Neural cell (in vitro differentiated cells): Measurements from ENCODE around the gene SERINC5. TPM values are rescaled to one million over a fixed set of nuclear protein-coding genes. Genes with fewer than 3 reads are reported as not detected.

Experiments
- H2AFZ ChIP-seq: fragments of 200-600, 300-800 bp; sonication (generic), shearing (Covaris generic); 2 replicates; pipeline ENCODE4 v1.6.0; 2014; ENCODE audit warnings: low read depth, mild to moderate bottlenecking, antibody characterized with exemption, low read length, moderate library complexity
- H3F3A ChIP-seq: fragments of 200-600 bp; shearing (Covaris generic); 2 replicates; pipeline ENCODE4 v1.6.1; 2016; ENCODE audit warnings: mild to moderate bottlenecking, moderate library complexity, mixed read lengths, antibody characterized with exemption, low read length; ENCODE audit not compliant: insufficient read depth, poor library complexity, severe bottlenecking
- H3K27ac ChIP-seq: fragments of 200-600, 300-800 bp; sonication (generic), shearing (Covaris generic); 2 replicates; pipeline ENCODE4 v1.5.1; 2014; ENCODE audit warnings: mild to moderate bottlenecking, low read length, moderate library complexity
- H3K27me3 ChIP-seq: fragments of 300-800, 200-600 bp; sonication (generic), shearing (Covaris generic); 2 replicates; pipeline ENCODE4 v1.6.0; 2014; ENCODE audit warnings: mild to moderate bottlenecking, low read depth, low read length, moderate library complexity; ENCODE audit not compliant: insufficient read depth
- H3K36me3 ChIP-seq: fragments of 300-800, 200-600 bp; sonication (generic), shearing (Covaris generic); 2 replicates; pipeline ENCODE4 v1.5.1; 2014; ENCODE audit warnings: mild to moderate bottlenecking, antibody characterized with exemption, low read length, moderate library complexity; ENCODE audit not compliant: insufficient read depth
- H3K4me2 ChIP-seq: fragments of 300-800, 200-600 bp; sonication (generic), shearing (Covaris generic); 2 replicates; pipeline ENCODE4 v1.6.0; 2014; ENCODE audit warnings: mild to moderate bottlenecking, low read length
- H3K4me3 ChIP-seq: fragments of 300-800, 200-600 bp; sonication (generic), shearing (Covaris generic); 2 replicates; pipeline ENCODE4 v1.5.1; 2014; ENCODE audit warnings: mild to moderate bottlenecking, low read length, moderate library complexity
- H3K79me2 ChIP-seq: fragments of 200-600 bp; shearing (Covaris generic); replicated peaks from 2 replicates; pipeline ENCODE4 v1.6.0; 2014; ENCODE audit warnings: mild to moderate bottlenecking, low read length, moderate library complexity; ENCODE audit not compliant: insufficient read depth
- H3K9ac ChIP-seq: fragments of 300-800, 200-600 bp; sonication (generic), shearing (Covaris generic); 2 replicates; pipeline ENCODE4 v1.6.1; 2016; ENCODE audit warnings: mild to moderate bottlenecking, low read length, mixed read lengths
- H3K9me2 ChIP-seq: fragments of 200-600 bp; shearing (Covaris generic); 2 replicates; pipeline ENCODE4 v1.6.1; 2016; ENCODE audit warnings: mild to moderate bottlenecking, low read length, mixed read lengths; ENCODE audit not compliant: insufficient read depth
- H3K9me3 ChIP-seq: fragments of 200-600, 300-800 bp; sonication (generic), shearing (Covaris generic); 2 replicates; pipeline ENCODE4 v1.6.1; 2016; ENCODE audit warnings: mild to moderate bottlenecking, mixed run types, low read length, moderate library complexity, mixed read lengths
- H4K20me1 ChIP-seq: fragments of 200-600 bp; shearing (Covaris generic); 2 replicates; pipeline ENCODE4 v1.6.1; 2016; ENCODE audit warnings: mild to moderate bottlenecking, mixed run types; ENCODE audit not compliant: insufficient read depth
- CTCF ChIP-seq: fragments of 450-650 bp; IDR thresholded peaks from 2 replicates; pipeline ENCODE4 v1.5.1; 2014; ENCODE audit warnings: antibody characterized with exemption, mild to moderate bottlenecking, moderate library complexity; ENCODE audit not compliant: poor library complexity, severe bottlenecking
- EP300 ChIP-seq: fragments of 450-650 bp; conservative IDR thresholded peaks from 2 replicates; pipeline ENCODE4 v1.6.1; 2014; ENCODE audit warnings: antibody characterized with exemption, mild to moderate bottlenecking, moderate library complexity; ENCODE audit not compliant: poor library complexity, severe bottlenecking
- EZH2 ChIP-seq: fragments of 200-600, 300-800 bp; shearing (Covaris generic), sonication (generic); IDR thresholded peaks from 2 replicates; pipeline ENCODE4 v1.6.1; 2014; ENCODE audit warnings: antibody characterized with exemption, low read length, borderline replicate concordance, mild to moderate bottlenecking; ENCODE audit not compliant: insufficient read depth, poor library complexity, severe bottlenecking
- MXI1 ChIP-seq: fragments of 450-650 bp; conservative IDR thresholded peaks from 2 replicates; pipeline ENCODE4 v1.6.1; 2014; ENCODE audit warnings: antibody characterized with exemption, mild to moderate bottlenecking; ENCODE audit not compliant: poor library complexity, severe bottlenecking
- POLR2AphosphoS5 ChIP-seq: IDR thresholded peaks from 2 replicates; pipeline ENCODE4 v1.6.1; 2012
- RAD21 ChIP-seq: fragments of 450-650 bp; conservative IDR thresholded peaks from 2 replicates; pipeline ENCODE4 v1.6.1; 2014; ENCODE audit warnings: antibody characterized with exemption, mild to moderate bottlenecking, moderate library complexity
- SMC3 ChIP-seq: fragments of 450-650 bp; conservative IDR thresholded peaks from 2 replicates; pipeline ENCODE4 v1.6.1; 2014; ENCODE audit warnings: antibody characterized with exemption, mild to moderate bottlenecking, moderate library complexity; ENCODE audit not compliant: poor library complexity
- TAF1 ChIP-seq: IDR thresholded peaks from 2 replicates; pipeline ENCODE4 v1.6.1; 2012; ENCODE audit warnings: low read depth
- polyA plus RNA-seq: library from polyadenylated mRNA; depleted of rRNA; stranded (reverse); fragments of >200 nt; gene quantifications from 2 replicates; pipeline ENCODE4 v1.2.3, GENCODE V29; 2014
- TF ChIP-seq, protein P1 (sequence below): IDR thresholded peaks from 2 replicates; pipeline ENCODE4 v1.6.1; 2012; ENCODE audit warnings: borderline replicate concordance

Gene SERINC5
- polyA plus RNA-seq, 1 donor from 2014 or later: 5.8 TPM

DNA sequence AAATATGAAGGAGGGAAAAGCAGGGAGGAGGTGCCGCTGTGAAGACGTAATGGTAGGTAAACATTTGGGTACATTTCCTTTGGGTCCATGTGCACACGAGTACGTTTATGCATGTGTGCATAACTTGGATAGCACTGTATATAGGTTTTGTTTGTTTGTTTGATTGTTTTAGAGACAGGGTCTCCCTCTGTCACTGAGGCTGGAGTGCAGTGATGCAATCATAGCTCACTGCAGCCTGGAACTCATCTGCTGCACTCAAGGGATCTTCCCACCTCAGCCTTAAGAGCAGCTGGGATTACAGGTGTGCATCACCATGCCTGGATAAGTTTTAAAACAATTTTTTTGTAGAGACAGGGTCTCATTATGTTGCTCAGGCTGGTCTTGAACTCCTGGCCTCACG lies 126.7 kb downstream of the SERINC5 start:
- no peak overlapping the region for H3K4me3 ChIP-seq
- TF ChIP-seq RAD21 (no peak), MXI1 (no peak), SMC3 (no peak), TAF1 (no peak), EZH2 (no peak), EP300 (no peak), POLR2AphosphoS5 (no peak), CTCF (no peak)
- TF ChIP-seq, protein P1, sequence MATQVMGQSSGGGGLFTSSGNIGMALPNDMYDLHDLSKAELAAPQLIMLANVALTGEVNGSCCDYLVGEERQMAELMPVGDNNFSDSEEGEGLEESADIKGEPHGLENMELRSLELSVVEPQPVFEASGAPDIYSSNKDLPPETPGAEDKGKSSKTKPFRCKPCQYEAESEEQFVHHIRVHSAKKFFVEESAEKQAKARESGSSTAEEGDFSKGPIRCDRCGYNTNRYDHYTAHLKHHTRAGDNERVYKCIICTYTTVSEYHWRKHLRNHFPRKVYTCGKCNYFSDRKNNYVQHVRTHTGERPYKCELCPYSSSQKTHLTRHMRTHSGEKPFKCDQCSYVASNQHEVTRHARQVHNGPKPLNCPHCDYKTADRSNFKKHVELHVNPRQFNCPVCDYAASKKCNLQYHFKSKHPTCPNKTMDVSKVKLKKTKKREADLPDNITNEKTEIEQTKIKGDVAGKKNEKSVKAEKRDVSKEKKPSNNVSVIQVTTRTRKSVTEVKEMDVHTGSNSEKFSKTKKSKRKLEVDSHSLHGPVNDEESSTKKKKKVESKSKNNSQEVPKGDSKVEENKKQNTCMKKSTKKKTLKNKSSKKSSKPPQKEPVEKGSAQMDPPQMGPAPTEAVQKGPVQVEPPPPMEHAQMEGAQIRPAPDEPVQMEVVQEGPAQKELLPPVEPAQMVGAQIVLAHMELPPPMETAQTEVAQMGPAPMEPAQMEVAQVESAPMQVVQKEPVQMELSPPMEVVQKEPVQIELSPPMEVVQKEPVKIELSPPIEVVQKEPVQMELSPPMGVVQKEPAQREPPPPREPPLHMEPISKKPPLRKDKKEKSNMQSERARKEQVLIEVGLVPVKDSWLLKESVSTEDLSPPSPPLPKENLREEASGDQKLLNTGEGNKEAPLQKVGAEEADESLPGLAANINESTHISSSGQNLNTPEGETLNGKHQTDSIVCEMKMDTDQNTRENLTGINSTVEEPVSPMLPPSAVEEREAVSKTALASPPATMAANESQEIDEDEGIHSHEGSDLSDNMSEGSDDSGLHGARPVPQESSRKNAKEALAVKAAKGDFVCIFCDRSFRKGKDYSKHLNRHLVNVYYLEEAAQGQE: no peak
- no peaks in the 10 kb centered on the region for H3K9me2 ChIP-seq
- no peaks in the 10 kb centered on the region for H3K27me3 ChIP-seq
- H4K20me1 ChIP-seq: no peaks in the 10 kb centered on the region
- no peaks in the 10 kb centered on the region for H3K36me3 ChIP-seq
- no peaks in the 10 kb centered on the region for H3K79me2 ChIP-seq
- no peaks in the 10 kb centered on the region for H3F3A ChIP-seq
- H3K4me2 ChIP-seq: no peak overlapping the region
- no peak overlapping the region for H3K27ac ChIP-seq
- H2AFZ ChIP-seq: no peak overlapping the region
- H3K9me3 ChIP-seq: no peaks in the 10 kb centered on the region
- H3K9ac ChIP-seq: no peak overlapping the region

GRCh38 chr5:80128141-80128540 lies 127.7 kb downstream of the SERINC5 start:
- no peaks in the 10 kb centered on the region for H3K9me3 ChIP-seq
- H2AFZ ChIP-seq: no peak overlapping the region
- no peak overlapping the region for H3K27ac ChIP-seq
- no peak overlapping the region for H3K4me3 ChIP-seq
- no peaks in the 10 kb centered on the region for H4K20me1 ChIP-seq
- H3F3A ChIP-seq: no peaks in the 10 kb centered on the region
- H3K36me3 ChIP-seq: no peaks in the 10 kb centered on the region
- no peaks in the 10 kb centered on the region for H3K9me2 ChIP-seq
- no peak overlapping the region for H3K4me2 ChIP-seq
- H3K9ac ChIP-seq: no peak overlapping the region
- TF ChIP-seq EP300: no peak
- H3K79me2 ChIP-seq: no peaks in the 10 kb centered on the region
- H3K27me3 ChIP-seq: no peaks in the 10 kb centered on the region

DNA sequence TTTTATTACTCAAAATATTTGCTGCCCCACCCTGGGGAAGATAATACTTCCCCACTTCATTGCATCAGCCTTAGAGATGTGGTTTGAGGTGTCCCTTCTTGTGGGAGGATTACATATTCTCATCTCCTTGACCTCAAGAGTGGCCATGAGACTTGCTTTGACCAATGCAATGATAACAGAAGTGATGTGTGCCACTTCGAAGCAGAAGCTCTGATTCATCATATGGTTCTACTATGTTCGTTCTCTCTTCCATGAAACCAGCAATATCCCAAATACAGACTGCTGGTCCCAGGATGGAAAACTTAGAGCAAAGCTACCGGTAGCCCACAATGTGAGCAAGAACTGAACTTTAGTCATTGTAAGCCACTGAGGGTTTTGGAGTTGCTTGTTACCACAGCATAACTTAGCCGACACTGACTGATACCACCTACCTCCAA lies 128.7 kb downstream of the SERINC5 start:
- H3K4me2 ChIP-seq: no peak overlapping the region
- H3K9ac ChIP-seq: no peak overlapping the region
- H3K27me3 ChIP-seq: no peaks in the 10 kb centered on the region
- no peaks in the 10 kb centered on the region for H3K9me3 ChIP-seq
- H4K20me1 ChIP-seq: no peaks in the 10 kb centered on the region
- H3K27ac ChIP-seq: no peak overlapping the region
- H3K79me2 ChIP-seq: no peaks in the 10 kb centered on the region
- no peaks in the 10 kb centered on the region for H3K36me3 ChIP-seq
- no peak overlapping the region for H2AFZ ChIP-seq
- H3K9me2 ChIP-seq: no peaks in the 10 kb centered on the region
- no peak for TF ChIP-seq TAF1
- TF ChIP-seq, protein P1: no peak
- no peak overlapping the region for H3K4me3 ChIP-seq
- H3F3A ChIP-seq: no peaks in the 10 kb centered on the region
